ENCODE measurements around the gene ACP5.
A peak's percentile ranks its signal among the peaks of the same experiment; 100 is the strongest.

ACP5 gene

GRCh38 chr19:11547929-11548700 is 29.3 kb downstream of the ACP5 start:
- no peak for DNase-seq

- DNase-seq: no peak
Measured at GRCh38 chr19:11541238-11541637, 36.2 kb downstream of the ACP5 start.

GRCh38 chr19:11540645-11541044 is 36.8 kb downstream of the ACP5 start:
- DNase-seq: no peak

- no peak for DNase-seq
Measured at GRCh38 chr19:11539495-11540365, 37.7 kb downstream of the ACP5 start.

GRCh38 chr19:11538232-11539036 is 39.0 kb downstream of the ACP5 start, which contains the start of gene CNN1:
Gene CNN1 (plus strand): TSS chr19:11538851. CDS start chr19:11538928, 77 bp downstream.
- no peak for DNase-seq

- DNase-seq: peak; percentile 64
Measured at GRCh38 chr19:11535792-11536595, 41.5 kb downstream of the ACP5 start.

- no peak for DNase-seq
Measured at GRCh38 chr19:11534948-11535347, 42.5 kb downstream of the ACP5 start.

GRCh38 chr19:11534538-11534937 is 42.9 kb downstream of the ACP5 start:
- DNase-seq: no peak

- no peak for DNase-seq
Measured at GRCh38 chr19:11530432-11530831, 47.0 kb downstream of the ACP5 start.

- peak; percentile 98 for DNase-seq
Measured at GRCh38 chr19:11528551-11529341, 48.7 kb downstream of the ACP5 start, which contains the start of gene ECSIT. Gene ECSIT (minus strand): TSS chr19:11529134. CDS start chr19:11519170, 9,964 bp downstream.
